GM23248 (cell line): Measurements from ENCODE around the gene ADCY10. TPM values are rescaled to one million over a fixed set of nuclear protein-coding genes. Genes with fewer than 3 reads are reported as not detected.
A peak's percentile ranks its signal among the peaks of the same experiment; 100 is the strongest.

Source experiments
- DNase-seq: peaks from one replicate; pipeline ENCODE4 v3.0.0-alpha.2; 2015
- H2AFZ ChIP-seq: fragments of 200-600 bp; sonication (generic); 2 replicates; pipeline ENCODE4 v1.6.1; 2016; ENCODE audit warnings: antibody characterized with exemption
- H3F3A ChIP-seq: fragments of 200-600 bp; sonication (generic); 2 replicates; pipeline ENCODE4 v1.6.1; 2016; ENCODE audit warnings: mild to moderate bottlenecking, antibody characterized with exemption, mixed run types; ENCODE audit not compliant: insufficient read depth
- H3K27ac ChIP-seq: fragments of 200-600 bp; sonication (generic); 2 replicates; pipeline ENCODE4 v1.5.1; 2016; ENCODE audit warnings: mild to moderate bottlenecking
- H3K27me3 ChIP-seq: fragments of 200-600 bp; sonication (generic); replicated peaks from 2 replicates; pipeline ENCODE4 v1.6.1; 2016; ENCODE audit warnings: mild to moderate bottlenecking; ENCODE audit not compliant: insufficient read depth
- H3K36me3 ChIP-seq: fragments of 200-600 bp; sonication (generic); 2 replicates; pipeline ENCODE4 v1.6.1; 2016; ENCODE audit warnings: low read depth, mild to moderate bottlenecking
- H3K4me1 ChIP-seq: fragments of 200-600 bp; sonication (generic); 2 replicates; pipeline ENCODE4 v1.6.1; 2016; ENCODE audit warnings: mild to moderate bottlenecking; ENCODE audit not compliant: insufficient read depth
- H3K4me2 ChIP-seq: fragments of 200-600 bp; sonication (generic); one replicate; pipeline ENCODE4 v1.6.1; 2016; ENCODE audit warnings: mild to moderate bottlenecking; ENCODE audit not compliant: unreplicated experiment
- H3K4me3 ChIP-seq: fragments of 200-600 bp; sonication (generic); 2 replicates; pipeline ENCODE4 v1.5.1; 2016; ENCODE audit warnings: mild to moderate bottlenecking
- H3K79me2 ChIP-seq: fragments of 200-600 bp; sonication (generic); 2 replicates; pipeline ENCODE4 v1.6.1; 2016; ENCODE audit warnings: mild to moderate bottlenecking; ENCODE audit not compliant: insufficient read depth
- H3K9ac ChIP-seq: fragments of 200-600 bp; sonication (generic); 2 replicates; pipeline ENCODE4 v1.6.1; 2016; ENCODE audit warnings: mild to moderate bottlenecking
- H3K9me2 ChIP-seq: fragments of 200-600 bp; sonication (generic); 2 replicates; pipeline ENCODE4 v1.6.1; 2016; ENCODE audit warnings: mixed run types, mild to moderate bottlenecking, moderate library complexity; ENCODE audit not compliant: insufficient read depth
- H3K9me3 ChIP-seq: fragments of 200-600 bp; sonication (generic); one replicate; pipeline ENCODE4 v1.6.1; 2017; ENCODE audit warnings: low read depth
- H4K20me1 ChIP-seq: fragments of 200-600 bp; sonication (generic); 2 replicates; pipeline ENCODE4 v1.6.0; 2016; ENCODE audit not compliant: insufficient read depth
- EZH2 ChIP-seq: fragments of 200-600 bp; sonication (generic); IDR thresholded peaks from 2 replicates; pipeline ENCODE4 v1.6.1; 2018; ENCODE audit warnings: antibody characterized with exemption, mild to moderate bottlenecking; ENCODE audit not compliant: insufficient read depth, poor library complexity, severe bottlenecking
- EZH2phosphoT487 ChIP-seq: fragments of 200-600 bp; sonication (generic); IDR thresholded peaks from 2 replicates; pipeline ENCODE4 v1.6.1; 2018; ENCODE audit warnings: antibody characterized with exemption, moderate library complexity, mild to moderate bottlenecking, low read depth; ENCODE audit not compliant: insufficient read depth
- WGBS, 2 experiments: methylation state at CpG; one replicate each; pipeline ENCODE4 v1.1.6; 2015 to 2017; ENCODE audit warnings: low lambda C conversion rate in 2 of 2, low coverage in 1 of 2; ENCODE audit errors: missing lambda C conversion rate in 2 of 2; 5-methylcytosine and 5-hydroxymethylcytosine counted together
- in situ Hi-C: fragments of 300-500 bp; cut with MboI; formaldehyde crosslinking; loops from 2 replicates; pipeline ENCODE4 v1.15.0; 2020
- polyA plus RNA-seq: library from polyadenylated mRNA; unstranded; fragments of >200 nt; fragmentation: Nextera tagmentation; extraction: Ambion mirVana; gene quantifications from 2 replicates; pipeline ENCODE4 v1.2.1, GENCODE V29; 2016
- total RNA-seq: library from RNA; depleted of rRNA; stranded (reverse); fragments of >200 nt; shearing (Covaris generic); gene quantifications from 2 replicates; pipeline ENCODE4 v1.2.3, GENCODE V29; 2014

The ADCY10 gene
- total and polyA plus RNA-seq, 2 experiments from 2014 or later: 0.11 TPM

DNA sequence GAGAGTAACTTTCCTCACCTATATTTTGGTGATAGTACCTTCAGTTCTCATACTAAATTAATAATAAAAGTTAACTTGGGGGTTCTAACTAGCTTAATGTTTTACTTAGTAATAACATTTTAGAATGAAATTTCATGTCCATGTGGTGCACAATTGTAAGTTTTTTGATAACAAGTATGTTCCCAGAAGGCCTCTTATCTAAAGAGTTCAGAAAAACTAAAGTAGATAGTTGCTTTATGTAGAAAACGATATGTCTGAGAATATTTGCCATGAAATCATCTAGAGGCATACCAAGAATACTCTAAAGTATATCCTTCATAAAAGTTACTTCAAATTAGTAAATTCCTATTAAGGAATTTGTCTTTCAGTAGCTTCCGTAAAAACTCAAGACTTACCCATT lies 10.2 kb upstream of the ADCY10 start:
- Histone ChIP-seq H2AFZ (no peak overlapping the region), H3K9ac (no peak overlapping the region), H3K79me2 (peaks cover 86% of the 10 kb centered on the region), H3K4me2 (no peak overlapping the region), H4K20me1 (no peaks in the 10 kb centered on the region), H3K4me3 (no peak overlapping the region), H3F3A (0 out of 2 replicates have a peak, but pooled peaks cover 4% of the 10 kb centered on the region), H3K36me3 (no peaks in the 10 kb centered on the region; the same call in 1 of the 2 replicates), H3K27me3 (no peaks in the 10 kb centered on the region), H3K9me2 (no peaks in the 10 kb centered on the region), H3K4me1 (peaks cover 18% of the 10 kb centered on the region), H3K27ac (no peak overlapping the region), H3K9me3 (no peaks in the 10 kb centered on the region)
- TF ChIP-seq EZH2 (no peak), EZH2phosphoT487 (no peak)
- WGBS, 2 experiments: 80 to 87% methylated on average over 2 of the region's 2 CpGs
- in situ Hi-C loops: no loop called here
- DNase-seq: no peak

- Histone ChIP-seq H3K9me3 (no peaks in the 10 kb centered on the region), H3K4me1 (peaks cover 18% of the 10 kb centered on the region), H3K27me3 (no peaks in the 10 kb centered on the region), H3F3A (0 out of 2 replicates have a peak, but pooled peaks cover 4% of the 10 kb centered on the region), H3K4me2 (no peak overlapping the region), H3K79me2 (peaks cover 80% of the 10 kb centered on the region), H3K27ac (no peak overlapping the region), H3K9ac (no peak overlapping the region), H2AFZ (no peak overlapping the region), H3K9me2 (no peaks in the 10 kb centered on the region), H4K20me1 (no peaks in the 10 kb centered on the region), H3K4me3 (no peak overlapping the region), H3K36me3 (no peaks in the 10 kb centered on the region; the same call in 1 of the 2 replicates)
- in situ Hi-C loops: no loop called here
- DNase-seq: no peak
- WGBS, 2 experiments: 85 to 87% methylated on average over 3 of the region's 3 CpGs
- no peak for TF ChIP-seq EZH2
- TF ChIP-seq EZH2phosphoT487: no peak
These were observed 9.6 kb upstream of the ADCY10 start for GRCh38 chr1:167923324-167924056.

DNA sequence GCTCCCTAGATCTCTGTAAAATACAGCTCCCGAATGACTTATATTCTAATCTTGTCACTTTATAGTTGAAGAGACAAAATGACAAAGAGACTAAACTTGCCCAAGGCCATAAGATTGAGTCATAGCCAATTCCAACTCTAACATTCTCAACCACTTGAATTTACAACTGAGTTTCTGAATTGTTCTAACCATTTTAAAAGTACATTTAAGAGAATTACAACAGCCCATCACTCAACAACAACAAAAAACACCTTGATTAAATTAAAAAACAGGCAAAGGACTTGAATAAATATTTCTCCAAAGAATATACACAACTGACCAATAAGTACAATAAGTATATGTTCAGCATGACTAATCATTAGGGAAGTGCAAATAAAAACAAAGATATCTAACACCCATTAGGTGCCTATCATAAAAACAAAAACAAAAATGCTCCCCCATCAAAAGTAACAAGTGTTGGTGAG lies 8.7 kb upstream of the ADCY10 start:
- peaks cover 8% of the 10 kb centered on the region; the same call in 1 of the 2 replicates for H3K36me3 ChIP-seq
- no peak for DNase-seq
- no peaks in the 10 kb centered on the region for H3K9me2 ChIP-seq
- H3K4me2 ChIP-seq: peak overlapping the region; percentile 55
- peaks cover 18% of the 10 kb centered on the region for H3K4me1 ChIP-seq
- 0 out of 2 replicates have a peak, but pooled peaks cover 4% of the 10 kb centered on the region for H3F3A ChIP-seq
- H4K20me1 ChIP-seq: no peaks in the 10 kb centered on the region
- H2AFZ ChIP-seq: no peak overlapping the region
- H3K9ac ChIP-seq: no peak overlapping the region
- H3K4me3 ChIP-seq: no peak overlapping the region
- 0 out of 2 replicates have a peak overlapping the region, but pooled peaks have one; percentile 8 for H3K27ac ChIP-seq
- no peaks in the 10 kb centered on the region for H3K9me3 ChIP-seq
- TF ChIP-seq EZH2 (no peak), EZH2phosphoT487 (no peak)
- H3K27me3 ChIP-seq: no peaks in the 10 kb centered on the region
- peaks cover 72% of the 10 kb centered on the region for H3K79me2 ChIP-seq
- WGBS, 2 experiments: 95 to 100% methylated on average over 1 of the region's 1 CpG
- in situ Hi-C loops: no loop called here

DNA sequence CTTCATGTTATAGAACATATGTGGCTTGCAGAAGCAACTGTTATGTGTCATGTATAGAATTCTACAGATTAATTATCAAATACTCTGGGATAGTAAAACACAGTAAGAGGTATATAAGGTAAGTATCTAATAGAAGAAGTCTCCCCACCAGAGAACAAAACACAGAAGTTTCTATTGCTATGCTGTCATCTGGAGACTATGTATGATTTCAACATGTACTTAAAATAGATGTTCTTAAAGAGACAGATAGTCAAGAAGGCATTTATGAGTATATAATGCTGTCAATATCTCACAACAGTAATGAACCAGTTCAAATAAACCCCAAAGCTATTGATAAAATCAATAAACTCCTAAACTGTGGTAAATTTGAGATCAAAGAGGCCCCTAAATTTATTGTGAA lies 8.1 kb upstream of the ADCY10 start:
- DNase-seq: peak; percentile 65

More for the DNA sequence above, 8.1 kb upstream of the ADCY10 start:
- Histone ChIP-seq H4K20me1 (no peaks in the 10 kb centered on the region), H3K36me3 (peaks cover 10% of the 10 kb centered on the region; the same call in 1 of the 2 replicates), H3K4me2 (peak overlapping the region; percentile 55), H3K9ac (no peak overlapping the region), H3F3A (0 out of 2 replicates have a peak, but pooled peaks cover 4% of the 10 kb centered on the region), H3K79me2 (peaks cover 66% of the 10 kb centered on the region), H2AFZ (no peak overlapping the region), H3K9me3 (no peaks in the 10 kb centered on the region), H3K27ac (0 out of 2 replicates have a peak overlapping the region, but pooled peaks have one; percentile 12), H3K27me3 (no peaks in the 10 kb centered on the region), H3K4me1 (peaks cover 18% of the 10 kb centered on the region), H3K9me2 (no peaks in the 10 kb centered on the region), H3K4me3 (no peak overlapping the region)
- TF ChIP-seq EZH2phosphoT487 (no peak), EZH2 (no peak)
- in situ Hi-C loops: no loop called here
